Astrocyte of the cerebellum (primary cell): ENCODE results near the gene B4GALT6.

Source experiments
- DNase-seq: peaks from one replicate; pipeline ENCODE4 v3.0.0-alpha.2; 2011; ENCODE audit warnings: low read depth
- H3K4me3 ChIP-seq: 2 replicates; pipeline ENCODE4 v1.5.1; 2011; ENCODE audit warnings: mild to moderate bottlenecking, low read depth, low read length, moderate library complexity
- CTCF ChIP-seq: IDR thresholded peaks from 2 replicates; pipeline ENCODE4 v1.5.1; 2012; ENCODE audit warnings: low read length, low read depth, moderate library complexity, mild to moderate bottlenecking; ENCODE audit errors: missing control alignments
- in situ Hi-C: cut with HindIII; loops from 2 replicates; pipeline ENCODE4 v1.10.0; 2017; ENCODE audit warnings: low sequenced_read_pairs

Gene B4GALT6

GRCh38 chr18:31578126-31578525 is 106.3 kb downstream of the B4GALT6 start:
- no peak overlapping the region for H3K4me3 ChIP-seq
- DNase-seq: no peak
- TF ChIP-seq CTCF: no peak
- in situ Hi-C loops: loop anchor here (5.0 kb wide), 1 partner anchor 34 kb away; no protein-coding TSS in a partner anchor

- no peak overlapping the region for H3K4me3 ChIP-seq
- TF ChIP-seq CTCF: no peak
- no peak for DNase-seq
- in situ Hi-C loops: loop anchor here (5.0 kb wide), 1 partner anchor 35 kb away; no protein-coding TSS in a partner anchor
These were observed 107.2 kb downstream of the B4GALT6 start for GRCh38 chr18:31577195-31577594.

GRCh38 chr18:31576670-31577069 is 107.7 kb downstream of the B4GALT6 start:
- in situ Hi-C loops: loop anchor here (5.0 kb wide), 1 partner anchor 36 kb away; no protein-coding TSS in a partner anchor
- no peak overlapping the region for H3K4me3 ChIP-seq
- no peak for TF ChIP-seq CTCF
- no peak for DNase-seq

- no peak for TF ChIP-seq CTCF
- in situ Hi-C loops: loop anchor here (5.0 kb wide), 1 partner anchor 37 kb away; no protein-coding TSS in a partner anchor
- H3K4me3 ChIP-seq: no peak overlapping the region
- no peak for DNase-seq
These were observed 108.7 kb downstream of the B4GALT6 start for GRCh38 chr18:31575515-31576257.

GRCh38 chr18:31574359-31574758 is 110.0 kb downstream of the B4GALT6 start:
- in situ Hi-C loops: no loop called here
- no peak for DNase-seq

More at GRCh38 chr18:31574359-31574758, 110.0 kb downstream of the B4GALT6 start:
- H3K4me3 ChIP-seq: no peak overlapping the region
- no peak for TF ChIP-seq CTCF
